Mammary epithelial cell (primary cell): ENCODE data around the gene HEY2.

Experiments
- EZH2 ChIP-seq: IDR thresholded peaks from 2 replicates; pipeline ENCODE4 v1.6.1; 2012; ENCODE audit warnings: low read length, inconsistent platforms, borderline replicate concordance
- TF ChIP-seq, protein P1 (sequence below), 2 donors: IDR thresholded peaks in 1 of 2; conservative IDR thresholded peaks in 1 of 2; 2 replicates each; pipeline ENCODE4 v1.5.1; 2011 to 2012; ENCODE audit warnings: inconsistent platforms in 2 of 2, low read length in 2 of 2, mild to moderate bottlenecking in 2 of 2, control low read depth in 1 of 2, low read depth in 1 of 2; ENCODE audit not compliant: insufficient read depth in 1 of 2; ENCODE audit errors: extremely low read depth in 1 of 2

DNA sequence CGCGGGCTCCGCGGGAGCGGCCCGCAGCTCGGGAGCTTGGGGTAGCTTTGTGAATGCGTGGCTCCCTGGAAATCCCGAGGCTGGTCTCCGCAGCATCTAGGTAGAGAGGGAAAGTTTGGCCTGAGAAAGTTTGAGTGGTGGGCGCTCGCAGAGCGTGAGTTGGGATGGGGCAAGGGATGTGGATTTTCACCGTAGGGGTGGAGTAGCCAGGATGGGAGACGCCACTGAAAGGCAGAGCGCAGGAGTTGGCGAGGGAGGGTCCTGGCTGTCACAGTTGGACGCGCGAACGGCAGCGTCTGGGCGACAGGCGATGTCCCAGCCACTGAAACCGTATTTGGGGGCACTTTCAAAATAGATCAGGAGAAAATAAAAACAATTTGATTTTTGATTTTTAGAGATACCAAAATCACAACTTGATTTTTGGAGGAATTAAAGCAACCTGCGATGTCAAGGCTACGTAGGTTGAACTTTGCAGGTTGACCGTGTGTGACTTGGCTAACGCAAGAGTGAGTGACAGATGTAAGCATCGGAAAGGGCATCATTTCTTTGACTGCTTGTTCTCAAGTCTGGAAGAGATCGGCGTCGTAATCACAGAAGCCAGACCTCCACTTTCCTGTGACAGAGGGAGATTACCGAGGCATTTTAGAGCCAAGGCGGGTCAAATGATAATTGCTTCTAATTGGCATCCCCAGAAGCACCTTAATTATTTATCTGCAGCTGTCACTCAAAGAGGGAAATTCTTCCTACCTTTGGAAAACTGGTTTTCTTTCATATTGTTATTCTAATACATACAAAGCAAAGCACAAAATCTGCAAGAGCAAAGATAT is 646 bp downstream of the HEY2 start:
- TF ChIP-seq, protein P1, sequence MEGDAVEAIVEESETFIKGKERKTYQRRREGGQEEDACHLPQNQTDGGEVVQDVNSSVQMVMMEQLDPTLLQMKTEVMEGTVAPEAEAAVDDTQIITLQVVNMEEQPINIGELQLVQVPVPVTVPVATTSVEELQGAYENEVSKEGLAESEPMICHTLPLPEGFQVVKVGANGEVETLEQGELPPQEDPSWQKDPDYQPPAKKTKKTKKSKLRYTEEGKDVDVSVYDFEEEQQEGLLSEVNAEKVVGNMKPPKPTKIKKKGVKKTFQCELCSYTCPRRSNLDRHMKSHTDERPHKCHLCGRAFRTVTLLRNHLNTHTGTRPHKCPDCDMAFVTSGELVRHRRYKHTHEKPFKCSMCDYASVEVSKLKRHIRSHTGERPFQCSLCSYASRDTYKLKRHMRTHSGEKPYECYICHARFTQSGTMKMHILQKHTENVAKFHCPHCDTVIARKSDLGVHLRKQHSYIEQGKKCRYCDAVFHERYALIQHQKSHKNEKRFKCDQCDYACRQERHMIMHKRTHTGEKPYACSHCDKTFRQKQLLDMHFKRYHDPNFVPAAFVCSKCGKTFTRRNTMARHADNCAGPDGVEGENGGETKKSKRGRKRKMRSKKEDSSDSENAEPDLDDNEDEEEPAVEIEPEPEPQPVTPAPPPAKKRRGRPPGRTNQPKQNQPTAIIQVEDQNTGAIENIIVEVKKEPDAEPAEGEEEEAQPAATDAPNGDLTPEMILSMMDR (conservative IDR thresholded peaks at IDR 0.05 in 1 of 2, IDR thresholded peaks at IDR 0.05 in 1 of 2; ENCODE audit: extremely low read depth in 1 of 2, insufficient read depth in 1 of 2, low read depth in 1 of 2, low read length in 2 of 2), result no peak
- no peak for TF ChIP-seq EZH2
